ENCODE measurements around the gene PGD.
"Not testable (repeated sequence)": the region's sequence is repeated elsewhere in the genome, so short reads cannot be mapped to it uniquely, and the experiment has no call there.

PGD gene

GRCh38 chr1:10456661-10457060, 57.8 kb downstream of the PGD start:
- TF ChIP-seq CTCF (IDR thresholded peaks at IDR 0.05; ENCODE audit: low read depth, low read length), result no peak
- Histone ChIP-seq H3K4me1 (no peaks in the 10 kb centered on the region), H3K4me3 (ENCODE audit: low read depth, low read length) (no peak overlapping the region), H3K36me3 (no peaks in the 10 kb centered on the region), H3K9me3 (no peaks in the 10 kb centered on the region), H3K27me3 (no peaks in the 10 kb centered on the region)
- DNase-seq, result no peak

- not testable (repeated sequence) for H3K4me3 ChIP-seq (ENCODE audit: low read depth, low read length); H3K36me3 ChIP-seq; H3K27me3 ChIP-seq; DNase-seq; H3K9me3 ChIP-seq; H3K4me1 ChIP-seq
Observed at GRCh38 chr1:10457462-10457861, 58.6 kb downstream of the PGD start.

- H3K4me1 ChIP-seq, result no peaks in the 10 kb centered on the region
- no peak for TF ChIP-seq CTCF (IDR thresholded peaks at IDR 0.05; ENCODE audit: low read depth, low read length)
- H3K4me3 ChIP-seq (ENCODE audit: low read depth, low read length), result no peak overlapping the region
- H3K27me3 ChIP-seq, result no peaks in the 10 kb centered on the region
- no peak for DNase-seq
- 0 out of 2 replicates have a peak, but pooled peaks cover 2% of the 10 kb centered on the region for H3K36me3 ChIP-seq
- H3K9me3 ChIP-seq, result no peaks in the 10 kb centered on the region
Observed at GRCh38 chr1:10457875-10458274, 59.0 kb downstream of the PGD start.

GRCh38 chr1:10459184-10459583, 60.3 kb downstream of the PGD start:
- Histone ChIP-seq H3K27me3 (no peaks in the 10 kb centered on the region), H3K36me3 (peaks cover 5% of the 10 kb centered on the region; the same call in 1 of the 2 replicates), H3K4me1 (no peaks in the 10 kb centered on the region), H3K4me3 (ENCODE audit: low read depth, low read length) (no peak overlapping the region), H3K9me3 (no peaks in the 10 kb centered on the region)
- no peak for DNase-seq
- no peak for TF ChIP-seq CTCF (IDR thresholded peaks at IDR 0.05; ENCODE audit: low read depth, low read length)

GRCh38 chr1:10467078-10467477, 68.2 kb downstream of the PGD start:
- no peaks in the 10 kb centered on the region for H3K4me1 ChIP-seq
- H3K36me3 ChIP-seq, result peaks cover 12% of the 10 kb centered on the region
- DNase-seq, result no peak
- H3K27me3 ChIP-seq, result no peaks in the 10 kb centered on the region
- no peak overlapping the region for H3K4me3 ChIP-seq (ENCODE audit: low read depth, low read length)
- H3K9me3 ChIP-seq, result no peaks in the 10 kb centered on the region
- TF ChIP-seq CTCF (IDR thresholded peaks at IDR 0.05; ENCODE audit: low read depth, low read length), result no peak

- 0 out of 2 replicates have a peak, but pooled peaks cover 4% of the 10 kb centered on the region for H3K36me3 ChIP-seq
- H3K27me3 ChIP-seq, result no peaks in the 10 kb centered on the region
- H3K4me3 ChIP-seq (ENCODE audit: low read depth, low read length), result no peak overlapping the region
- H3K9me3 ChIP-seq, result no peaks in the 10 kb centered on the region
- DNase-seq, result no peak
- no peak for TF ChIP-seq CTCF (IDR thresholded peaks at IDR 0.05; ENCODE audit: low read depth, low read length)
- no peaks in the 10 kb centered on the region for H3K4me1 ChIP-seq
Observed at GRCh38 chr1:10470043-10470442, 71.2 kb downstream of the PGD start.
